K562 (cell line): Measurements from ENCODE around the gene CAPN3. TPM values are rescaled to one million over a fixed set of nuclear protein-coding genes. Genes with fewer than 3 reads are reported as not detected.

Experiments used
- C11orf30 ChIP-seq: fragments of 450-650 bp; IDR thresholded peaks from 2 replicates; pipeline ENCODE4 v1.6.1; 2016; ENCODE audit warnings: low read depth, mild to moderate bottlenecking
- CTCF ChIP-seq, 3 experiments: IDR thresholded peaks in 2 of 3; conservative IDR thresholded peaks in 1 of 3; 2 replicates each; pipeline ENCODE4 v1.5.1; 2011 to 2012; ENCODE audit warnings: low read length in 3 of 3, mild to moderate bottlenecking in 3 of 3, control low read depth in 2 of 3, improper control_type of control experiment in 1 of 3, inconsistent platforms in 1 of 3, low read depth in 1 of 3, mixed read lengths in 1 of 3, moderate library complexity in 1 of 3; ENCODE audit not compliant: insufficient read depth in 2 of 3
- MAFK ChIP-seq: IDR thresholded peaks from 2 replicates; pipeline ENCODE4 v1.6.1; 2011; ENCODE audit warnings: low read length, improper control_type of control experiment
- PBX2 ChIP-seq, 2 experiments: IDR thresholded peaks in 1 of 2; conservative IDR thresholded peaks in 1 of 2; 2 replicates each; pipeline ENCODE4 v1.6.1; 2016; ENCODE audit warnings: low read depth in 2 of 2, mild to moderate bottlenecking in 1 of 2, missing compliant biosample characterization in 1 of 2, missing genetic modification characterization in 1 of 2, moderate library complexity in 1 of 2
- SMARCA4 ChIP-seq: fragments of 450-650 bp; IDR thresholded peaks from 2 replicates; pipeline ENCODE4 v1.6.1; 2016
- TOE1 ChIP-seq, 2 experiments: fragments of 450-650 bp in 1 of 2; sonication (generic) in 1 of 2; formaldehyde crosslinking in 1 of 2; IDR thresholded peaks; 2 replicates each; pipeline versions ENCODE4 v1.7.1 to v1.8.0; 2016 to 2022; ENCODE audit warnings: borderline replicate concordance in 2 of 2, mild to moderate bottlenecking in 2 of 2, antibody characterized with exemption in 1 of 2, inconsistent platforms in 1 of 2, low read depth in 1 of 2, missing genetic modification reagents in 1 of 2, moderate library complexity in 1 of 2
- polyA plus RNA-seq, 8 experiments: library from polyadenylated mRNA; depleted of rRNA in 4 of 8; stranded (reverse) in 5 of 8; unstranded in 3 of 8; fragments of >200 nt; fragmentation: Nextera tagmentation in 2 of 8; fragmentation: Illumina TruSeq in 1 of 8; extraction: Ambion mirVana in 2 of 8; extraction: Trizol in 1 of 8; gene quantifications; 2 replicates each; pipeline versions ENCODE4 v1.2.1 to v1.2.3, GENCODE V29; 2011 to 2014; ENCODE audit warnings: inconsistent platforms in 1 of 8, missing spikeins in 1 of 8
- total RNA-seq, 7 experiments: library from RNA; depleted of rRNA in 6 of 7; stranded (reverse); fragments of >200 nt in 6 of 7; fragmentation: Illumina TruSeq in 2 of 7; extraction: Trizol in 2 of 7; gene quantifications; 2 replicates each; pipeline versions ENCODE4 v1.2.1 to v1.2.3, GENCODE V29; 2011 to 2021; ENCODE audit warnings: low replicate concordance in 1 of 7

CAPN3 gene
- total and polyA plus RNA-seq, 9 of the 15 experiments (the other 6 are each of a cell fraction or from before 2014, with no cell fraction given), result 0.03 to 0.34 (median 0.20) TPM; not detected in 2

- no peak for TF ChIP-seq PBX2 (CRISPR knock-in tag; IDR thresholded peaks at IDR 0.05; ENCODE audit: low read depth)
- TF ChIP-seq PBX2 (tag; conservative IDR thresholded peaks at IDR 0.05; ENCODE audit: low read depth), result 0 out of 2 replicates have a peak, but pooled peaks have one; percentile 14
- peak; percentile 98 for TF ChIP-seq C11orf30
- peak; percentile 94 for TF ChIP-seq MAFK
- peak; percentile 44 to 60 (median 52); a peak in 5 of 6 replicates for TF ChIP-seq CTCF (IDR thresholded peaks at IDR 0.05 in 2 of 3, conservative IDR thresholded peaks at IDR 0.05 in 1 of 3; ENCODE audit: insufficient read depth in 2 of 3, low read depth in 1 of 3, low read length in 3 of 3)
- no peak for TF ChIP-seq TOE1 (IDR thresholded peaks at IDR 0.05; ENCODE audit: borderline replicate concordance)
- TF ChIP-seq TOE1 (CRISPR knock-in tag; IDR thresholded peaks at IDR 0.05; ENCODE audit: borderline replicate concordance, low read depth), result no peak
- 0 out of 2 replicates have a peak, but pooled peaks have one; percentile 23 for TF ChIP-seq SMARCA4
Observed at GRCh38 chr15:42371096-42371495, 11.8 kb downstream of the CAPN3 start (continued).
